GM19467 (cell line): ENCODE measurements around the gene CAPNS1.
"Not testable (repeated sequence)": the region's sequence is repeated elsewhere in the genome, so short reads cannot be mapped to it uniquely, and the experiment has no call there.

ENCODE experiments used
- ATAC-seq: cut with Tn5 transposase; IDR thresholded peaks from one replicate; pipeline ENCODE4 v1.9.1; 2021; ENCODE audit warnings: mild to moderate bottlenecking, moderate library complexity; ENCODE audit not compliant: unreplicated experiment

CAPNS1 gene

GRCh38 chr19:36149673-36150406 lies 10.0 kb downstream of the CAPNS1 start:
- no peak for ATAC-seq

- no peak for ATAC-seq
Measured at GRCh38 chr19:36150586-36150985, 10.7 kb downstream of the CAPNS1 start.

- ATAC-seq: no peak
Measured at GRCh38 chr19:36151144-36152018, 11.5 kb downstream of the CAPNS1 start.

- ATAC-seq: no peak
Measured at GRCh38 chr19:36152019-36152351, 12.1 kb downstream of the CAPNS1 start.

GRCh38 chr19:36152352-36153091 lies 12.7 kb downstream of the CAPNS1 start, which contains the start of gene COX7A1:
Gene COX7A1 (minus strand): TSS chr19:36152447. CDS start chr19:36152407, 40 bp downstream.
- no peak for ATAC-seq

- ATAC-seq: no peak
Measured at GRCh38 chr19:36153126-36153525, 13.3 kb downstream of the CAPNS1 start.

- ATAC-seq: no peak
Measured at GRCh38 chr19:36160821-36161596, 21.1 kb downstream of the CAPNS1 start.

- ATAC-seq: no peak
Measured at GRCh38 chr19:36163813-36164212, 23.9 kb downstream of the CAPNS1 start.

- no peak for ATAC-seq
Measured at GRCh38 chr19:36169084-36169760, 29.4 kb downstream of the CAPNS1 start.

GRCh38 chr19:36172852-36173251 lies 33.0 kb downstream of the CAPNS1 start:
- ATAC-seq: no peak

GRCh38 chr19:36173846-36174245 lies 34.0 kb downstream of the CAPNS1 start:
- not testable (repeated sequence) for ATAC-seq

GRCh38 chr19:36179077-36179476 lies 39.2 kb downstream of the CAPNS1 start:
- ATAC-seq: not testable (repeated sequence)

- no peak for ATAC-seq
Measured at GRCh38 chr19:36182612-36183244, 42.9 kb downstream of the CAPNS1 start.

GRCh38 chr19:36183245-36183628 lies 43.4 kb downstream of the CAPNS1 start:
- ATAC-seq: no peak

- not testable (repeated sequence) for ATAC-seq
Measured at GRCh38 chr19:36186722-36187121, 46.9 kb downstream of the CAPNS1 start.

- no peak for ATAC-seq
Measured at GRCh38 chr19:36196249-36196648, 56.4 kb downstream of the CAPNS1 start.

- ATAC-seq: no peak
Measured at GRCh38 chr19:36198119-36198518, 58.3 kb downstream of the CAPNS1 start.
